ENCODE data around the gene B4GALT2. TPM values are rescaled to one million over a fixed set of nuclear protein-coding genes. Genes with fewer than 3 reads are reported as not detected.

Gene B4GALT2
- total and polyA plus RNA-seq, 2 of the 8 experiments (the other 6 are each of a cell fraction or from before 2014, with no cell fraction given): 56.5 to 121 TPM

DNA sequence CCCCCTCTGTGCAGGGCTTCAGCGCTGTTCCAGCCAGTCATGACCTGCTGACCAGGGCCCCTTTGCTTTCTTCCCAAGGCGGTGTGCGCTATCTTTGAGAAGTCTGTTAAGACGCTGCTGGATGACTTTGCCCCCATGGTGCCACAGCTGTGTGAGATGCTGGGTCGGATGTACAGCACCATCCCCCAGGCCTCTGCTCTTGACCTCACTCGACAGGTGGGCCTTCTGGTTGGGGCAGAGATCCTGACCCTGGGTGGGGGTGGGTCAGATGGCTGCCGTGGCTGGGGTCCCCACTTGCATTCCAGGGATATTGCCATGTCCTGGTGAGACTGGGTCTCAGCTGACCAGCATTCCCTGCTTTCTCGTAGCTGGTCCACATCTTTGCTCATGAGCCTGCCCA lies 18.2 kb upstream of the B4GALT2 start:
- Histone ChIP-seq H3K4me3 (ENCODE audit: extremely low read depth in 1 of 4, insufficient read depth in 2 of 4, low read depth in 3 of 4, low read length in 4 of 4) (no peak overlapping the region), H4K91ac (replicated peaks; ENCODE audit: insufficient read length, low read length) (no peak overlapping the region), H3K9ac (replicated peaks in 1 of 4; ENCODE audit: extremely low read depth in 1 of 4, low read depth in 3 of 4, low read length in 3 of 4) (no peak overlapping the region), H3K56ac (replicated peaks; ENCODE audit: insufficient read length, low read depth, low read length) (no peak overlapping the region), H3K79me1 (ENCODE audit: low read depth, low read length) (no peaks in the 10 kb centered on the region), H2AFZ (ENCODE audit: low read length) (no peak overlapping the region), H3K9me3 (ENCODE audit: insufficient read depth in 2 of 2, low read depth in 1 of 2, low read length in 1 of 2) (no peaks in the 10 kb centered on the region), H3K18ac (ENCODE audit: extremely low read depth, low read length) (no peak overlapping the region), H4K5ac (ENCODE audit: insufficient read length, low read depth, low read length) (no peak overlapping the region), H3K4ac (replicated peaks; ENCODE audit: insufficient read length, low read depth, low read length) (no peak overlapping the region), H3K27ac (ENCODE audit: low read depth, low read length) (no peak overlapping the region), H3K23me2 (ENCODE audit: low read depth, low read length) (peaks cover 5% of the 10 kb centered on the region; the same call in 1 of the 2 replicates), H3K79me2 (ENCODE audit: control insufficient read depth in 1 of 2, insufficient read depth in 2 of 2, low read length in 2 of 2) (no peaks in the 10 kb centered on the region), H3K14ac (ENCODE audit: insufficient read length) (no peak overlapping the region), H3K23ac (ENCODE audit: insufficient read length) (no peak overlapping the region), H4K8ac (ENCODE audit: extremely low read depth, insufficient read depth, low read length) (no peak overlapping the region), H2BK20ac (ENCODE audit: low read length) (no peak overlapping the region), H2BK12ac (ENCODE audit: low read depth, low read length) (no peak overlapping the region), H3K4me2 (ENCODE audit: insufficient read depth in 1 of 2, low read depth in 2 of 2, low read length in 2 of 2) (no peak overlapping the region), H2BK5ac (ENCODE audit: low read depth, low read length) (no peak overlapping the region), H2BK120ac (replicated peaks; ENCODE audit: low read depth, low read length) (no peak overlapping the region), H2BK15ac (ENCODE audit: low read length) (no peak overlapping the region), H4K20me1 (replicated peaks in 1 of 2; ENCODE audit: control insufficient read depth in 1 of 2, insufficient read depth in 2 of 2, low read length in 2 of 2) (peaks cover 0 to 1% of the 10 kb centered on the region in 2 experiments), H2AK5ac (ENCODE audit: low read depth, low read length) (no peak overlapping the region), H3K4me1 (replicated peaks in 1 of 4; ENCODE audit: control insufficient read depth in 3 of 4, insufficient read depth in 4 of 4, low read length in 3 of 4) (no peaks in the 10 kb centered on the region), H3K27me3 (replicated peaks in 1 of 4; ENCODE audit: control insufficient read depth in 3 of 4, extremely low read depth in 1 of 4, insufficient read depth in 3 of 4, low read length in 3 of 4) (no peaks in the 10 kb centered on the region), H3K36me3 (ENCODE audit: control insufficient read depth in 2 of 4, insufficient read depth in 4 of 4, low read length in 3 of 4) (peaks cover 3 to 14% (median 8%) of the 10 kb centered on the region in 4 experiments; a peak in 4 of 8 replicates)
- POLR2A ChIA-PET (ENCODE audit: partially characterized antibody): no interaction called here
- WGBS, 2 experiments (ENCODE audit: extremely low coverage in 1 of 2, insufficient coverage in 1 of 2, insufficient read length in 1 of 2, insufficient replicate concordance in 2 of 2, low coverage in 1 of 2, low lambda C conversion rate in 2 of 2, missing lambda C conversion rate in 1 of 2): 92% methylated on average over 7 of the region's 8 CpGs; no CpG with 5 or more reads in 1 of the 2 experiments
- CTCF ChIA-PET (ENCODE audit: partially characterized antibody): interaction anchor here (0.7 to 2.7 kb wide), 4 partner anchors 13 to 197 kb away, joined by 3 to 12 read pairs (median 6); partner anchors contain the start of gene ARTN
- DNase-seq (ENCODE audit: low read depth in 1 of 2, low spot score in 2 of 2) (no peak), FAIRE-seq (no peak)
- TF ChIP-seq KDM5A (IDR thresholded peaks at IDR 0.05; ENCODE audit: low read length): no peak
- TF ChIP-seq POU5F1 (IDR thresholded peaks at IDR 0.05; ENCODE audit: low read depth, low read length): no peak
- no peak for TF ChIP-seq E2F6 (IDR thresholded peaks at IDR 0.05)
- no peak for TF ChIP-seq ASH2L (IDR thresholded peaks at IDR 0.05; ENCODE audit: low read length)
- TF ChIP-seq RNF2 (IDR thresholded peaks at IDR 0.05; ENCODE audit: borderline replicate concordance, low read depth, low read length, missing control alignments, poor library complexity, severe bottlenecking): no peak
- no peak for TF ChIP-seq YY1 (IDR thresholded peaks at IDR 0.05; ENCODE audit: low read depth, low read length)
- no peak for TF ChIP-seq SAP30 (IDR thresholded peaks at IDR 0.05; ENCODE audit: insufficient read depth, insufficient replicate concordance, low read length)
- no peak for TF ChIP-seq EP300 (IDR thresholded peaks at IDR 0.05; ENCODE audit: borderline replicate concordance in 1 of 2, low read depth in 2 of 2, low read length in 2 of 2)
- no peak for TF ChIP-seq BACH1 (IDR thresholded peaks at IDR 0.05; ENCODE audit: low read length)
- TF ChIP-seq SRF (IDR thresholded peaks at IDR 0.05; ENCODE audit: low read depth, low read length): no peak
- TF ChIP-seq CBX8 (IDR thresholded peaks at IDR 0.05; ENCODE audit: borderline replicate concordance, low read depth, low read length): no peak
- TF ChIP-seq RAD21 (IDR thresholded peaks at IDR 0.05 in 1 of 2, conservative IDR thresholded peaks at IDR 0.05 in 1 of 2; ENCODE audit: low read depth in 2 of 2, low read length in 2 of 2): no peak
- no peak for TF ChIP-seq ZNF274 (IDR thresholded peaks at IDR 0.05; ENCODE audit: borderline replicate concordance, extremely low read depth, low read length)

All from H1 (cell line).